ENCODE data around the gene API5.
A peak's percentile ranks its signal among the peaks of the same experiment; 100 is the strongest.

API5 gene

DNA sequence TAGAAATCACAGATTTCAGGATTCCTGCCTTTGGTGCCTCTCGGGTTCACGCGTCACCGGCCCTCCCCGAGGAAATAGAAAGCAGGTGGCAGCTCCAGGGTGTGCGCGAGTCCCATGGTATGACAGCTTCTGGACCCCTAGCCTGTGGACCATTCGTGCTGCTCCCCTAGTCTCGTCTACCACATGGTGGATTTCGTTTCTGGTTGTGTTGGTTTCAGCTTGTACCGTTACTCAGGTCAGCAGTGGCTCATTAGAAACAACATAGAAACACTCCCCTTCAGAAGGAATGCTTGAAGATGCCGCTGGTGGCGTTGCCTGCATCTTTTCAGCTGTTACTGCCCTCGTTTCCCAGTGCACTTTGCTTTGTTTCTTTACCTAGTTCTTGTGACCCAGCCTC is 47.6 kb downstream of the API5 start:
- peak in 1 of 2 donors; percentile 0 for DNase-seq (ENCODE audit: low read depth in 2 of 2)

DNA sequence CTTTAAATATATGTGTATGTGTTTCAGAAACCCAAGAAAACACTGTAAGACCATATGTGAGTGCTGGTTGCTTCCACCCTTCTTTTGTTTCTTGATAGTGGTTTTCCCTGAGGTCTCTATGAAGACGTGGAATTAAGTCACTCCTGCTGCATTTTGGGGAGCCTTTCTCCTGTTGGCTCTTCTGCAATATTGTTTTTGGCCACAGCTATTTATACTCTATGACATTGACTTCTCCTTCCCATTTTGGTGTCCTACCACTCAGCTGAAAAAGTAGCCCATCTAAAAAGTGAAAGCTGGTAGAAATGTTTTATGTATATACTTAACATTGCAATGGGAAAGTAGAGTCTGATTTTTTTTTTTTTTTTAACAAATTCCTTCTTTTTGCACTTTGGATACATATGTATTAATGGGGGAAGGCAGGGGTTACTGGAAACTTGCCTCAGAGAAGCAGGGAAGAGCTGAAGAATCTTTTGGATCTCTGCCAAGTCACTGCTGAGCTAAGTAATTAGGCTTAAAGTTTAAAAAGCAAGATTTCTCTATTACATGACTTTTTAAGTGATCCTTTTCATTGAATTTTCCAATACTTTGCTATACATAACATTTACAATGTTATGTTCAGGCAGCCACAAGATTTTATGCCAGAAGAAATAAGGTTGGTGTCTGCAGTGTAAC is 48.7 kb downstream of the API5 start:
- no peak for DNase-seq (ENCODE audit: low read depth in 2 of 2)

DNA sequence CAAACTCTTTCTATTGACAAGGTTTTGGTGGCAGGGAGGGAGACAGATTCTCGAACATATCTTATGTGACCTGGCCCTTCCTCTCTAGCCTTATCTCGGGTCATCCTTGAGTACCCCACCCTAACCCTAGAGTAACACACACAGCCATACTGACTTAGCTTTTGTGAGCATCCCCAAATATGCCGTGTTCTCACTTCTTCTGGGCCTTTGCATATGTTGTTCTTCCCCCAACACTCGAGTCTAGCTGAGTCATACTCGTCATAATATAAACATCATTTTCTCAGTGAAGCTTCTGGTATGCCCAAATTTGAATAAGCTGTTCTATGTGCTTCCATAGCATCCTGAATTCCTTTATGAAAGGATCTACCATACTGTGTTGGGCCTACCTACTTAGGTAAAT is 54.9 kb downstream of the API5 start:
- no peak for DNase-seq (ENCODE audit: low read depth in 2 of 2)

- DNase-seq (ENCODE audit: low read depth in 2 of 2) = no peak
These were observed 55.8 kb downstream of the API5 start for GRCh38 chr11:43367382-43368178.

GRCh38 chr11:43376065-43376464 is 64.3 kb downstream of the API5 start:
- no peak for DNase-seq (ENCODE audit: low read depth in 2 of 2)

DNA sequence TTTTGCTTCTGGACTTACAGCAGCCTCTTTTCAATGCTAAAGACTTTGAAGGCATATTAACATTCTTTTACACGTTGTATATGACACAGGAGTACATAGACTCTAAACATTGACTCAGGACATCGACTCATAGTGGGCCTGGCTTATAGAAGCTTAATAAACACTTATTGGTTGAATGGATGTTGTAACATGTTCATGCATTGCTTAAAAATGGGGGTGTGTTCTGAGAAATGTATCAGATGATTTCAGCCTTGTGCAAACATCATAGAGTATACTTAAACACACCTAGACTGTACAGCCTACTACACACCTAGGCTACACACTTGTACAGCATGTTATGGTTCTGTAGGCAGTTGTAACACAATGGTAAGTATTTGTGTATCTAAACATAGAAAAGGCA is 64.8 kb downstream of the API5 start:
- DNase-seq (ENCODE audit: low read depth in 2 of 2) = no peak

DNA sequence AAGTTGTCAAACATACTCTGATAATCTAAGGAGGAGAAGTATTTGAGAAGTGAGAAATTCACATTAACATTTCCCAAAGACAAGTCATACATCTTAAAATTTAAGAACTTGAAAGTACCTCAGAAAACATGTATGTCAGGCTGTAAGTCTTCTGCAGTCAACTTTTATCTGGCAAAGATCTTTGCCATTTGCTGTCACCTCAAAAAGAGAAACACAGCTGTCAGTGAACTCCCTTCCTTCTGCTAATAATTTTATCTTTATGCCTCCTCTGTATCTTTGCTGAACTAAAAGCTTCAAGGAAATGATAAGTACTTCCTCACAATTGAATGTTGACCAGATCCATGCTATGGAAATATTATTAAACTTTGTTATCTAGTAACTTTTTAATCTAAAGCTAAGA is 65.6 kb downstream of the API5 start:
- no peak for DNase-seq (ENCODE audit: low read depth in 2 of 2)

DNA sequence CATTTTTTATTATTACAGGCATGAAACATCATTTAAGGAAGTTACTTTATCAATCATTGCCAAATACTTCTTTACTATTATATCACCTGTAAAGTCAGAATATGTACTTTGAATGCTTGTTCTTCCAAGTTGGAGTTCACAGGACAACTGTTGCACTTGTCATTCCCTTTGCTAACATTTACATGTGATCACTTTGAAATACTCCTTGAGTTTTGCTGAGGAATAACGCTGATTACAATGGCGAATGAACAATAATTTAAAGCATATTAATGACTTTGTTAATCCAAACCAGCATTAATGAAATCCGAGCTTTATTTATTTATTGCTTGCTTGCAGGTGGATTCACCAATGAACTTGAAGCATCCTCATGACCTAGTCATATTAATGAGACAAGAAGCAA is 67.1 kb downstream of the API5 start:
- no peak for DNase-seq (ENCODE audit: low read depth in 2 of 2)

- DNase-seq (ENCODE audit: low read depth in 2 of 2) = no peak
These were observed 70.0 kb downstream of the API5 start for GRCh38 chr11:43381802-43382201.

DNA sequence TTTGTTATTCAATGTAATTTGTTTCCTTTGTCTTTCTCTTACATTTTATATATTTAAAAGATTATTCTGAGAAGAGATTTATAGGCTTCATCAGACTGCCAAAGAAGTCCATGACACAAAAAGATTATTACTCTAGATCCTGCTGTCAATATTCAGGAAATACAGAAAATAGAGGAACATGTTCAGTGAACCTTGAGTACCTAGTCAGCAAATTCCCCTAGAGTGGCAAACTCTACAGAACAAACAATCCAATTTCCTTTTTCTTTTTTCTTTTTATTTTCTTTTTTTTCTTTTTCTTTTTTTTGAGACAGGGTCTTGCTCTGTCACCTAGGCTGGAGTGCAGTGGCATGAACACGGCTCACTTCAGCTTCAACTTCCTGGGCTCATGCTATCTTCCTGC is 70.8 kb downstream of the API5 start:
- no peak for DNase-seq (ENCODE audit: low read depth in 2 of 2)

DNA sequence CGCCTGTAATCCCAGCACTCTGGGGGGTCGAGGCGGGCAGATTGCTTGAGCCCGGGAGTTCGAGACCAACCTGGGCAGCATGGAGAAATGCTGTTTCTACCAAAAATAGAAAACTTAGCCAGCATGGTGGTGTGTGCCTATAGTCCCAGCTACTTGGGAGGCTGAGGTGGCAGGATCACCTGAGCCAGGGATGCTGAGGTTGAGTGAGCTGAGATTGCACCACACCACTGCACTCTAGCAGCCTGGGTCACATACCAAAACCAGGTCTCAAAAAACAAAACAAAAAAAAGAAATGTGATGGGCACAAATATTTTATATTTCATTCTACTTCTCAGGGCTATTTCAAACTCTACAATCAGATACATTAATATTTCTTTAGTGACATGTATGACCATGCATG is 72.6 kb downstream of the API5 start:
- DNase-seq (ENCODE audit: low read depth in 2 of 2) = no peak

- no peak for DNase-seq (ENCODE audit: low read depth in 2 of 2)
These were observed 80.9 kb downstream of the API5 start for GRCh38 chr11:43392713-43393112.

DNA sequence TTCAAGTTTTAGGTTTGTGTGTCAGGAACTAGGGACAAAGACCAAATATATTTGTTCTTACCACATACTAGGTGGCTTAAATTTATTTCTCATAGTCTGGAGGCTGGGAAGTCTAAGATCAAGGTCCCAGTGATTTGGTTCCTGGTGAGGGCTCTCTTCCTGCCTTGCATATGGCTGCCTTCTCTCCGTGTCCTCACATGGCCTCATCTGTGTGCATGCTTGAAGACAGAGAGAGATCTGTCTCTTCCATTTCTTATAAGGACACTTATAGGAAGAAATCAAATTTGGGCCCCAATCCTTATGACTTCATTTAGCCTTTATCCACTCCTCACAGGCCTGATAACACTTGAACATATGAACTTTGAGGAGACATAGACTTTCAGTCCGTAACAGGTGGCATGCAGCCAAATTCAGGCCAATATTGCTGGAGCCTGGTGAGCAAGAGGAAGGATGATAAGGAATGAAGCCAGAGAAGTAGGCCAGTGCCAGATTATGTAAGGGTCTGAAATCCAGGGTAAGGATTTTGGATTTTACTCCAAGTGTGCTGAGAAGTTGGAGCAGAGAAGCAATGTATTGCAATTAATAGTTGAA is 82.1 kb downstream of the API5 start:
- DNase-seq (ENCODE audit: low read depth in 2 of 2) = no peak
